Pons (tissue), 1 donor: Measurements from ENCODE around the gene RGS6.
A peak's percentile ranks its signal among the peaks of the same experiment; 100 is the strongest.

Experiments used
- DNase-seq: peaks from one replicate; pipeline ENCODE4 v3.0.0-alpha.2; 2016; ENCODE audit warnings: low spot score

The RGS6 gene

DNA sequence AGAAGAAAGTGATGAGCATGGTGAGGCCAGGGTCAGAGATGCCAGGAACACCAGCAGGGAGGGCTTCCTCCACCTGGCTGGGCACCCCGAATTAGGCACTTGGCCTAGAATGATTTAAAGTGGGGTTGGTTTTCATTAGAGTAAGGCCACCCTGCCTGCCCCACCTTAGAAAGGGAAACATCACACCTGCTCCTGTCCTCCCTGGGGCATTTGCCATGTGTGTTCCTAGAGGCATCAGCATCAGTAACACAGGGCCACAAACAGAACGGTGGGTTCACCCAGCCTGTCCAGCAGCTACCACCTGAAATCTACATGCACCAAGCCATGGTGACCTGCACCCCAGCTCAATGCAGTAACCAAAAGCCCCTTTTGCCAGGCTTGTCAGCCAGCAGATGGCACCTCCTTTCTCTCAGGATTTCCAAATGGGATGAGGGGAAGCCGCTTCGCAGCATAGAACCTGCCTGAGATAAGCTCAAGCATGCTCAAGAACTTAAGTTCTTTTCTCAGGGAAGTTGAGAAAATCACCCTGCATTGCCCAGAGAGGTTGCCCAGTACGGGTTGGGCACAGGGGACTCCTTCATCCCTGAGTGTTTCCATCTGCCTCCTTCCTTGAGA is 622.9 kb downstream of the RGS6 start:
- peak; percentile 34 for DNase-seq

DNA sequence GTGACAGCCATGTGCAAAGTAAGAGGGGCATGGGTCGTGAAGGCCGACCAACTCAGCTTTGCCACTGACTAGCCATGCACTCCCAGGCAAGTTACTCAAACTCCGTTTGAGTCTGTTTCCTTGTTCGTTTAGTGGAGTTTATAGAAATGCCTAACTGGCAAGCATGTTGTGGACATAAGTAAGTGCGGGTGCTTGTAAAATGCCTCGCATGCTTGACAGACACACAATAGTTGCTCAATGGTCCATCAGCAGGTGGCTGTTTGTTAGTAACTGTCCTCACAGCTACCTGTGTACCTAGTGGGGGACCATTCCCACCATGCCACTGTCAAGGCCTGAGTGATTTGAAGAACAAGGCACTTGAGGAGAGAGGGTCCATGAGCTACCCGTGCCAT is 623.4 kb downstream of the RGS6 start:
- no peak for DNase-seq

- no peak for DNase-seq
Measured at GRCh38 chr14:72557671-72558070, 625.4 kb downstream of the RGS6 start.

GRCh38 chr14:72558721-72559120 is 626.5 kb downstream of the RGS6 start:
- DNase-seq = no peak

DNA sequence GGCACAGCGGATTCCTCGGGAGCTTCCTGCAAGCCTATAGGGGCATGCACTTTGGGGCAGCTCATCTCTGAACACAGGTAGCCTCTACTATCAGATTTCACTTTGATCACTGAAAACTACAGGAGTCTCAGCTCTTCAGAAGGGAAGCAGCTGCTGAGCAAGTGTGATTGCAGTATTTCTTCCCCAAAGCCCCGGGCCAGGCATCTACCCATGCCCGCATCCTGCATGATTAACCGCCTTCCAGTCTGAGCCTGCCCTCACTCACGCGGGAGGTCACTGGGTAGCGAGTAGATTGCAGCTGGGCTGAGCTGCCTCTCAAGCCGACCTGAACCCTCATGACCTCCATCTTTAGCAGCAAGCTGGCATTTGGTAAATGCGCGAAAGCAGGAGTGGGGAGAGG is 627.0 kb downstream of the RGS6 start:
- DNase-seq = no peak

DNA sequence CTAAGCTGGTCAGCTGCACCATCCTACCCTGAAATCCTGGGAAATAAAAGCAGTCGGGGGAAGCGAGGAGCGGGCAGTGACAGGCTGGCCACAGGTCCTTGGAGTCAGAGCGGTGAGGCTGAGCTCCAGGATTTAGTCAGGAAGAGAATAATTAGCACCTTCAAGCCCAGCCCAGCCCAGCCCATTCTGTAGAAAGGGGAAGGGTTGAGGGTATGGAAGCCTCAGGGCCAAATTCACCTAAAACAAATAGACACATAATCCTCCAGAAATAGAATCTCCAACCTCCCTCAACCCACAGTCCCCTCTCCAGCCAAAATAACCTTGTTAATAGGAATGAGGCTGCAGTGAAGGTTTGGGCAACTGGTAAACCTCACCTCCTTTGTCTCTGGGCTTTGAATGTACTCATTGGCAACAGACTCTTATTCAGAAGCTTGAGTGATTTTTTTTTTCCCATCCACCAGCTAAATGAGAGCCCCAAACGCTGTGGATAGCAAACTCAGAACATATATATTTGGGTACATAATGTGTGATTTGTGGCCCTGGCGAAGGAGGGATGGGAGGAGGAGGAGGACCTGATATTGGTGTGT is 627.5 kb downstream of the RGS6 start:
- no peak for DNase-seq

DNA sequence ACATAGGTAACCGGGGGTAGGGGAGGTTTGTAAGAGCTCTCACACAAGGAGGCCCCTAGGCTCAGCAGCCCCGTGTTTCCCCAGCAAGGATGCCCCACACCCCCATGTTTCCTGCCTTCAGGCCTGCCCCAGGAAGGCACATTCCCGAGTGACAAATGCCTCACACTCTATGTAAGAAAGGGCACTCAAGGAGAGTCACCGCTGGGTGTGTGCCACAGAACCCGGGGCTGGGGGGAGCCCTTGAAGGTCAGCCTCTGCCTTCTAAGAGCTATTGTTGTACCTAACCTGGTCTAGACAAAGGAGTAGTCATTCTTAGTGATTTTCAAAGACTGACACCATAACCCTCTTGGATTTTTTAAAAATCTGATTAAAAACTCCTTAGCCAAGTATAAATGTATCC is 628.1 kb downstream of the RGS6 start:
- DNase-seq = no peak

- no peak for DNase-seq
Measured at GRCh38 chr14:72560889-72561493, 628.8 kb downstream of the RGS6 start.

DNA sequence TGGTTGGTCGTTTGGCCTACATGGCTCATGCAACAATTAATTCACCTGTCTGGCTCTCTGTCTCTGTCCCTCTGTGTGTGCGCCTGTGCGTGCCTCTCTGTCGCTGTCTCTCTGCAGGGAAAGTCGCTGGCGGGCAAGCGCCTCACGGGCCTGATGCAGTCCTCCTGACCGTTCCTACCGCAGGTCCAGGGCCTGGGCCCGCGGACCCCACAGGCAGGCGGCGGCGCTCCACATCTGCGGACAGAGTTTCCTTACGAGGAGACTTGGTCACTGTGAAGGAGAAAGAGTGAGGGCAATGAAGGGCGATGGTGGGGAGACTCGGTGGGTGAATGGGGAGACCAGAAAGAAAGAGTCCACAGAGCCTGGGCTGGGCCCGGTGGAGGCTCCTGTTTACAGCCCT is 630.1 kb downstream of the RGS6 start:
- no peak for DNase-seq

DNA sequence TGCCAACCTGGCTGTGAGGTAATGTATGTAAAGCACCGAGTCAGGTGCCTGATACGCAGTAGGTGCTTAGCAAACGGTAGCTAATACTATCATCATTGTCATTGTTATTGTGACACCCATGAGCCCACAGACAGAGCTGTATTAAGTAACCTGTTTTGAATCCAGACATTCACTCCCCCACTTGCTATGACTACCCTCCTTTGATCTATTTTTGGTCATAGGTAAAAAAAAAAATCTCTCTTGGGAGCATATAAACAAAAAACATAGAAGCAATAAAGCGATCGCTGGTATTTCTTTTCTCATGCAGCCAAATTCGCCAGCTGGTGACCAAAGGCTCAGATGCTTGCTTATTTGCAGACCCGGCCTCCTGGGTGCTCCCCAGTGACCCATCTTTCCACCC is 631.4 kb downstream of the RGS6 start:
- DNase-seq = no peak

GRCh38 chr14:72565149-72565559 is 632.9 kb downstream of the RGS6 start:
- no peak for DNase-seq

- no peak for DNase-seq
Measured at GRCh38 chr14:72565917-72566316, 633.7 kb downstream of the RGS6 start.

GRCh38 chr14:72567226-72567625 is 635.0 kb downstream of the RGS6 start:
- no peak for DNase-seq

DNA sequence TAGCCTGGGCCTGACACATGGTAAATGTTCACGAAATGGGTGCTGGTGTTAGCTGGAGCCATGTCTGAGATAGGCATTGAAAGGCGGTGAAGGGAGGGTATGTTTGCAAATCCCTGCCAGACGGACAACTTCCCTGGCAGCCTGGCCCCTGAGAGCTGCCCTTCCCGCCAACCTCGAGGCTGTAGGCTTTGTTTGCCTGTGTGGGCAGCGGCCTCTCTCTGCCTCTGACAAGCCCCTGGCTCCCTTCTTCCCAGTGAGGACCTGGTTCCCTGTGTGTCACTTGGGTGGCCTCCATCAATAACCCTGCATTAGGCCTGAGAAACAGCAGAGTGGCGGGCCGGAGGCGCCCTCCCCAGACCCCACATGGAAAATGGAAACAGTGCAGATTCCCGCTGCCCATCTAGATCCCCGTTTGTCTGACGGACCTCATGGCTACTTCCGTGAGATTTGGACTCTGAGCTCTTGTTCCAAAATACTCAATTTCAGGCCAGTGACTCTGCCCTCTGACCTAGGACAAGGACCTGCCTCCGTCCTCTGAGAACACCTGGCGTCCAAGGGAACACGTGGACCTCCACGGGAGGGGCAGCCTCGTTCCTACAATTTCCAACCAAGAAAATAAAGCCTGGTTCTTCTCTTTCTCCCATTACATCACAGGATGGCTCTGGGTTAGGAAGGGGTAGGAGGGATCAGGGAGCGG is 636.2 kb downstream of the RGS6 start:
- DNase-seq = no peak

- no peak for DNase-seq
Measured at GRCh38 chr14:72573725-72574417, 641.6 kb downstream of the RGS6 start.

DNA sequence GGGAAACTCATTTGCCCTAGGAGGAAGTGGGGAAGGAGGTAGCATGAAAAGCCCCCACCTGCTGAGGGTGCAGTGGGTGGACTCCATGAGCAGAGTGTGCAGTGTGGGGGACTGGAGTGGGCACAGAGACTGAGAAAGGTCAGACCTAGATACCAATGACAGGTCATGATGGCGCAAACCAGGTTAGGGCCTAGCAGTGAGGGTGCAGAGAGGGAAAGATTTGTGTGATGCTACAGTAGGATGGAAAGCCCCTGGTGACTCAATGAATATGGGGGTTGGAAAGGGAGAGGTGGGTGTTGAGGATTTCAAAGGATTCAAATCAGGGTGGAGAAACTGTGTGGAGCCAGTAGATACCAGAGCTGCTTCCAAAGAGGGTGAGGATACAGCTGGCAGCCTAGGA is 642.5 kb downstream of the RGS6 start:
- DNase-seq = no peak

- DNase-seq = no peak
Measured at GRCh38 chr14:72576258-72576657, 644.0 kb downstream of the RGS6 start.

DNA sequence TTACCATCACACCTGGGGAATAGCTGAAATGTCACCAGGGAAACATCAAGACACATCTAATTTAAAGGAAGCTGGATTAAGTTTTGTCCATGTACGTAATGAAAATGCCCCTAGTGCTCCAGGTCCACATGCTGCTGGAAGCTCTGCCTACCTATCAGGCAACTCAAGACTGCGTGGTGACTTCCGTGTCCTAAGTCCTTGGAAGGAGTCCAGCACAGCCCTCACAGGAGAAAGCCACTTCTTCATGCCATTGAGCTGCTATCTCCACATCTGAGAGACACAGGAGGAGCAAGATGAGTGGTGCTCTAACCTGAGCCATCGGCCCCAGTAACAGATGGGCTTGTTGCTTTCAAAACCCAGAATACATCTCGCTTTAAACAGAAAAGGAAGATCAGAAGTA is 645.3 kb downstream of the RGS6 start:
- DNase-seq = no peak

DNA sequence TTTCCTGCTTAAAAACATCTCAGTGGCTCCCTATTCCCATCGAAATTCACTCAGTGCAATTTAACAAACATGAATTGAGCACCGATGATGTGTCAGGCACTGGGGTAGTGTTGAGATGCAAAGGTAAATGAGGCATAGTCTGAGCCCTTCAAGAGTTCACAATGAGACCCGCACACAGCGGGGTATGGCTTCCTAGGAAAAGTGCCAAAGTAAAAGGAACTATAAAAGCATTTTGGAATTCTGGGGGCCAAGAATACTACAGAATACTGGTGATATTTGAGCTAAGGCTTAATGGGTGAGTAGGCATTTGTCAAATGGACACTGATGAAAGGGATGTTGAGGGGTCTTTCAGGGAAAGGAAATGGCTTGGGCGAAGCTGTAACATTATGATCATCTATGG is 646.3 kb downstream of the RGS6 start:
- no peak for DNase-seq

- no peak for DNase-seq
Measured at GRCh38 chr14:72582582-72582981, 650.4 kb downstream of the RGS6 start.

GRCh38 chr14:72583316-72584272 is 651.4 kb downstream of the RGS6 start:
- DNase-seq = no peak

GRCh38 chr14:72588521-72588920 is 656.3 kb downstream of the RGS6 start:
- no peak for DNase-seq
